GM18508 (cell line): ENCODE measurements around the gene ZBP1.
"Not testable (repeated sequence)": the region's sequence is repeated elsewhere in the genome, so short reads cannot be mapped to it uniquely, and the experiment has no call there.

Experiments
- ATAC-seq: cut with Tn5 transposase; IDR thresholded peaks from one replicate; pipeline ENCODE4 v1.9.1; 2021; ENCODE audit warnings: moderate number of reproducible peaks; ENCODE audit not compliant: insufficient read depth, unreplicated experiment

ZBP1 gene

GRCh38 chr20:57647933-57648785, 27.9 kb upstream of the ZBP1 start:
- ATAC-seq: no peak

GRCh38 chr20:57647006-57647932, 27.0 kb upstream of the ZBP1 start:
- no peak for ATAC-seq

DNA sequence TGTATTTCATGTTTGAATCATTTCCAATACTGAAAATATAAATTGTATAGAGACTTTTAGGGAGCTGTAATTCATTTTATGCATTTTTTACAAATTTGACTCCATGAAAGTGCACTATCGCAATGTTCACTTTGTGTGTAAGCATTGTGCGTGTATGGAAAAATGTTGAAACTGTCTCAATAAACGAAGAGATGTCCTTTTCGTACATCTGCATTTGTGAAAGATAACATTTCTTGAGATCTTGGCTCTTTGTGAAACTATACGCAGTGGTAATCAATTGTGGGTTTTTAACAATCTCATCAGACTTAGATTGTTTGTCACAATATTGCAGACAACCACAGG, 18.6 kb upstream of the ZBP1 start:
- no peak for ATAC-seq

- ATAC-seq: no peak
Measured at GRCh38 chr20:57638173-57638894, 18.1 kb upstream of the ZBP1 start.

- no peak for ATAC-seq
Measured at GRCh38 chr20:57633945-57634491, 13.8 kb upstream of the ZBP1 start.

- ATAC-seq: no peak
Measured at GRCh38 chr20:57632286-57632685, 12.1 kb upstream of the ZBP1 start.

DNA sequence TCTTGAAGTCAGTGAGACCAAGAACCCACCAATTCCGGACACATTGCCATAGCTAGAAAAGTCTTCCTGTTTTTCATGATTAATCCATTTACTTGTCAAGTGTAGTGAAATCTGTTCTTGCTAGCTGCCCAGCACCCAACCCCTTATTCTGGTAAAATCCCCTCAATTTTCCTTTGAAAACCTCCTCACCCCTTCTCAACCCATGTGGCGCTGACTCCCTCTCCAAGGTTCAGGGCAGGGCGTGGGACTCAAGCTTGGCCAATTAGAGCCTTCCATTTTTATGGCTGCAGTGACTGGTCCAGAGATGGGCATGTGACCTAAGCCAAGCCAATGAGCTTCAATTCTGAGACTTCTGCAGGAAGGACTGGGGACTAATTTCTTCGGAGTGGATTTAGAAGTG, 9.8 kb upstream of the ZBP1 start:
- no peak for ATAC-seq

GRCh38 chr20:57629491-57629901, 9.3 kb upstream of the ZBP1 start:
- not testable (repeated sequence) for ATAC-seq

DNA sequence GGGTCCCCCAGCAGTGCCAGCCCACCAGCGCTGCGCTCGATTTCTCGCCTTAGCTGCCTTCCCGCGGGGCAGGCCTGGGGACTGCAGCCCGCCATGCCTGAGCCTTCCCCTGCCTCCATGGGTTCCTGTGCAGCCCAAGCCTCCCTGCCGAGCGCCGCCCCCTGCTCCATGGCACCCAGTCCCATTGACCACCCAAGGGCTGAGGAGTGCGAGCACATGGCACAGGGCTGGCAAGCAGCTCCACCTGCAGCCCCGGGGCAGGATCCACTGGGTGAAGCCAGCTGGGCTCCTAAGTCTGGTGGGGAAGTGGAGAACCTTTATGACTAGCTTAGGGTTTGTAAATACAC, 8.7 kb upstream of the ZBP1 start:
- not testable (repeated sequence) for ATAC-seq

- no peak for ATAC-seq
Measured at GRCh38 chr20:57628047-57628961, 8.1 kb upstream of the ZBP1 start.

- no peak for ATAC-seq
Measured at GRCh38 chr20:57627339-57627738, 7.1 kb upstream of the ZBP1 start.

GRCh38 chr20:57625978-57626377, 5.8 kb upstream of the ZBP1 start:
- ATAC-seq: no peak

- no peak for ATAC-seq
Measured at GRCh38 chr20:57625181-57625958, 5.1 kb upstream of the ZBP1 start.

DNA sequence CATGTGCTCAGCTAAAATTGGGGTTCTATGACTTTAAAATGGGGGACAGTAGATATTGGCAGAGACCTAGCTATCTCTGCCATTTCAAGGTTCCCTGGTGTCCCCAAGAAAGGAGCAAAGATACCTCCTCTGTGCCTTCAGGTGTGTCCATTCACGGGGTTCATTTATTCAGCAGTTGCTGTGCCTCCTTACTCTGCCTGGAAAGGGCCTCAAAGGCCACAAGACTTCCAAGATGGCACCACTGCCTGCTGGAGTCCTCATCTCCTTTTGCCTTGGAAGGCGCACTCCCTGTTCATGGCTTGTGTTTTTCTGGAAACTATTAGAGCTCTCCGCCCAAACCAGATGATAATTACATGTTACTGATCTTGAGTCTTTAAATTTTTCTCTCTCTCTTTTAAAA, 3.9 kb upstream of the ZBP1 start:
- no peak for ATAC-seq

DNA sequence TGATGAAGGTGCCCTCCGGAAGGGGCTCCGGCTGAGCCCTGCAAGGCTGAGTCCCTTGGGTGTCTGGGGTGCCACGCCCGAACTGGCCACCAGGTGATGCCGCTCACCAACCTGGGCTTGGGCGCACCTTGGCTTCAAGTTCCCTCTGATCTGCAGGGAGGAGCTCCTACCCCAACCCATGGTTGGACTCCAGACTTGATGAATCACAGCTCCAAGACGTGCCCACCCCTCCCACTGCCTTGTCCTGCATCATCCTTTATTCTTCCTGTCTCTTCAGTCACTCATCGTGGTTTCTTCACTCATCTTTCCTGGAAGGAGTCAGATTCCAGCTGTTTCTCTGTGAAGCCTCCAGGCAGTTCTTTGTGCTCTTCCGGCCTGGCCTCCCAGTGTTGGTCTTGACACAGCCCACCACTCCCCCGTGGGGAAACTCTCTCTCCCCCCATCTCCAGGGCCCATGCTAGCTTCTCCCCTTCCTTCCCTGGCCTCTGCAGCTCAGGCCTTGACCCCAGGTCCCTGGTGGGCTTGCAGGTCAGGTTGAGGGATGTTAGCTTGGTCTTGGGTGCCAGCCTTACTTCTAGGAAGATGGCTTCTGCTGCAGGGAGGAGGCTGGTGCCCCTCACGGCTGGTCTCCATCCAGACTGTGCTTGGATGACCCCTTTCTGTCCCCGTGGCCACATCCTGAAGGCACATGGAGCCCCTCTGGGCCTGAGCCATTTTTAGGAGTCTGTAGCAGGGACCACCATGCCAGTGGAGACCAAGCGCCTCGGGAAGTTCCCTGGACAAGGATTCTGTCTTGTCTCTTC, 2.6 kb upstream of the ZBP1 start:
- no peak for ATAC-seq

DNA sequence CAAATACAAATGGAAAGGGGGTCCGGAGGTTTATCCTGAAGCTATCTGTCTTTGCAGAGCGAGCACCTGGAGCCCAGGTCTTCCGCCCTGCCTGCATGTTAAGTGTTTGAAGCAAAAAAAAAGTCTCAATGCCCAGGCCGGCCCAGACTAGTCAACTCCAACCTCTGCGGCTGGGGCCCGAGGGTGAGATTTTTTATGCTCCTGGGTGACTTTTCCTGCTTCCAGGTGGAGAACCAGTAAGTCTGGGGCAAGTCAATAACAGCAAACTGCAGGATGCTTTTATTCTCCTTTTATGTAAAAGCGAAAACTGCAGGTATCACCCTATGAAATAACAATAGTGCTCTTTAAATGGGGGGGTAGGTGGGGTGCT, 2.0 kb upstream of the ZBP1 start:
- ATAC-seq: no peak

DNA sequence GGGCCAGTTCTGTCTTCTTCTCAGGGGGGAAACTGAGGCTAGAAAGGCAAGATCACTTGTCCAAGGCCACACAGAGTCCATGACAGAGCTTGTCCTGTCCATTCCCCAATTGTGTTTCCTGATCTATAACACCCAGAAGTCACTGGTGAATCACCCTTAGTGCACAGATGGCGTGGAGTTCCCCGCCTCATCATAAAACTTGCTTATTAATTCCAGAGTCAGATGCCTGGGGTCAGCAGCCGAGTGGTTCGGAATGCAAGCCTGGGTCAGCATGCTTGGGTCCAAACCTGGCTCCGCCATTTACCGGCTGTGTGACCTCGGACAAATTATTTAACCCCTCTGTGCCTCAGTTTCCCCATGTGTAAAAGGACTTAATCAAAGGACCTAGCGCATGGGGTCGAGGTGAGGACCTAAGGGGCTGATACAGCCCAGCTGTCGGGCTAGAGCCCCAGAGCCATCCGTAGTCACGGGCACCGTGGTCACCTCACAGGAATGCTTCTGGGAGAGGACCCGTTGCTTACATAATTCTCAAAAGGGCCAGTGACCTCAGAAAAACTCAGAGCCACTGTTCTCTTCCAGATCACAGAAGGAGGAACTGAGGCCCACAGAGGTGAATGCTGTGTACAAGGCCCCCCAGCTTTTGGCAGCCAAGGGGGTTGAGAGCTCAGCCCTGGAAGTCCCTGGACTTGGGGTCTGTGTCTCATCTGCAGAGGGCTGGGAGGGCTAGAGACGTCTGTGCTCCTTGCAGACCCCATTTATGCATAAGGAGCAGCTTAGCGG, 1.4 kb upstream of the ZBP1 start:
- ATAC-seq: no peak
